Colon (tissue), 2 donors: ENCODE results near the gene ETS1.

ENCODE experiments used
- FAIRE-seq: peaks from 2 replicates; lab custom pipeline; 2012; peaks lifted over from hg19 to GRCh38; lab: Jason Lieb, UNC
- donor health status: control.
- donor health status: control.

ETS1 gene

DNA sequence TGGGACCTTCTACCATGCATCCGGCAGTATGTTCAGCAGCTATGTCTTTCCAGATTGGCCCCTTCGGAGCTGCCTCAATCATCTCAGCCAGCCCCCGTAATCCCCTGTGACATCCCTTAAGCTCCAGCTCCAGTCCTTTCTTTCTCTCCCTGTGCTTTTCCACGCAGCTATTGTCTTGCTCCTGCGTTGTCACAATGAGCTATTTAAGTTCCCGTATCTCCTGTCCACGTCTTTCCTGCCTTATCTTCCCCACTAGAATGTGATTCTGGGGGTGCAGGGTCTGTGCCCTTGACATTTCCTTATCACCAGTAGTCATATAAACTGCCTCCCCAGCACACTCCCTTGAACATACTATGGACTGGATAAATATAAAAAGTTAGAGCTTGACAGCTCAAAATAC lies 5.1 kb upstream of the ETS1 start:
- no peak for FAIRE-seq

GRCh38 chr11:128590587-128590986 lies 3.2 kb upstream of the ETS1 start:
- no peak for FAIRE-seq

DNA sequence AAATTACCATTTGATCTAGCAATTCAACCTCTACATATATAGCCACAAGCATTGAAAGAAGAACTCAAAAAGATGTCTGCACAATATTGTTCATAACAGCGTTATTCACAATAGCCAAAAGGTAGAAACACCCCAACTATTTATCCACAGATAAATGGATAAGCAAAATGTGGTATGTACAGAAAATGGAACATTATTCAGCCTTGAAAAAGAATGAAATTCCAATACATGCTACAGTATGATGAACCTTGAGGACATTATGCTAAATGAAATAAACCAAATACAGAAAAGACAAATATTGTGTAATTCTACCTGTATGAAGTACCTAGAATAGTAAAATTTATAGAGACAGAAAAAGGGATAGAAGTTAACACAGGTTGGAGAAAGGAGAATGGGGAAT lies 2.6 kb upstream of the ETS1 start:
- FAIRE-seq, result no peak

- FAIRE-seq, result no peak
Observed at GRCh38 chr11:128588093-128588492, 735 bp upstream of the ETS1 start.

- FAIRE-seq, result no peak
Observed at GRCh38 chr11:128586689-128587088, 669 bp downstream of the ETS1 start.

DNA sequence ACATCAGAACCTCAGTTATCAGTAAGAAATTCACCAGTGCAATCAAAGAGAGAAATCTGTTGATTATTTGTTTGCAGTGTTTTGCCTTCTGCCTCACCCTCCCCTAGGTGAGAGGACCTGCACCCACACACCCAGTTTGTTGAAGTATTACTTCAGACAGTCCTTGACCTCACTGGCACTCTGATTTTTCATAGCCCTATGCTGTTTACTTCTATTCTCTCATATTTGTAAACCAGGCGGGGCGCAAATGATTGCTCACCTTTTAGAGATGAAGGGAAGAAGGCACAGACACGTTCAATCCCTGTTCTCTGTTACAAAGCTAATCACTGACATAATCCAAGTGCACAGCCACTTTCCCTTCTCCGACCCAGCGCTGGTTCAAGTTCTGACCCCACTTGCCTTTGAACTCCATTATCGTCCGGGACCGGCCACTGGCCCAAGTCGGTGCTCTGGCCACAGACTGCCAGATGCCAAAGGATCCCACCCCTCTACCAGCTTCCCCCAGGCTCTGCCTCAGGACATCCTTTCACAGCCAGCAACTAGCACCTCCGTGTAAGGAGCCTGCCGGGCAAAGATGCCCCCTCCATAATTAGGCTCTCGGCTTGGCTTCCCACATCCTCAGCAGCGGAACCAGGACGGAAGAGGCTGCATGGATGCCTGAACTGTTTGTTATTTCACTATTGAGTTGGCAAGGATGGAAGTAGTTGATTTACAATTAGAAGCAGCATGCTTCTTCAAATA lies 1.7 kb downstream of the ETS1 start:
- FAIRE-seq, result no peak

DNA sequence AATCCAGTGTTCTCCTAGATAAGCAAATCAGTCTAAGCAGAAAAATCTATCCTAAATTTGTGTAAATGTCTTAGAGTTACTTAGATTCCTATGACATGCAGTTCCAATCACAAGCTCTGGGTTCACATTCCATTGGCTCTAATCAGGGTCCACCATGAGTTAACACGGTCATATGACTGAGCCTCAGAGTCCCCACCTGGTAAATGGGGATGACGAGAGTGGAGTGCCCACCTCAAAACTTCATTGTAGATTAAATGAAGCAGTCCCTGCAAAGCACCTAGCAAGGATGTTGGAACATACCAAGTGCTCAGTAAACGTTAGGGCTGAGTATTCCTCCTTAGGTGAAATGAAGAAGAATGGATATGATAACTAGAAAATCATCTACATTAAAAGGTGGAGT lies 3.1 kb downstream of the ETS1 start:
- no peak for FAIRE-seq

- FAIRE-seq, result no peak
Observed at GRCh38 chr11:128582496-128583366, 4.6 kb downstream of the ETS1 start.

DNA sequence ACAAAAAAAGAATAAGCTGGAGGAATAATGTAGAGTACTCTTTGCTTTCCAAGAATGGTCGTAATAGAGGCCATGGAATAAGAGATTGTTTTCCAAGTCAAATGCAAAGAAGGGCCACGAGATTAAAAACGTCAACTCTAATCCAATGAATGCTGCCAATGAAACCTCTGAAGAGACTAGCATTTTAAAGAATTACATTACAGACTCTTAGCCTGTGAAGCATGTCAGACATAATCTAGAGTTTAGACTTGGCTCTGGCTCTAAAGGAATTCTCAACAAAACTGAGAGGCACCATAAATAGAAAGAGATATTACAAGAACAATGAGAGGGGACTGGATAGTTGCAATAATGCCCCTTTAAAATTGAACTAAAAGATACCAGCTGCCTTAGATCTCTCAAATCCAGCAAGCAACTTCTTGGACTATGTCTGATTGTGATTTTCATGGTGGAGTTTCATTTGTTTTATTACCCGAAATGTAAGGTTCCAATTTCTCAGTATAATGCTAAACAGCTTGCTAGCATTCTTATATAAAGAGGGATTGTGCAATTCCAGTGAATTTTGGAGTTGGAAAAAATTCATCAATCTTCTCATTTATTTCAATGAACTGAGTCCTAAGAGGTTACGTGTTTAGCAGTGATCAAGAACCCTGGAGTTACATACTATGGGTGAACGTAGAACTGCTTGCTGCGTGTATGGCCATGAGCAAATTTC lies 5.6 kb downstream of the ETS1 start:
- FAIRE-seq, result no peak

- FAIRE-seq, result no peak
Observed at GRCh38 chr11:128580612-128581011, 6.7 kb downstream of the ETS1 start.

DNA sequence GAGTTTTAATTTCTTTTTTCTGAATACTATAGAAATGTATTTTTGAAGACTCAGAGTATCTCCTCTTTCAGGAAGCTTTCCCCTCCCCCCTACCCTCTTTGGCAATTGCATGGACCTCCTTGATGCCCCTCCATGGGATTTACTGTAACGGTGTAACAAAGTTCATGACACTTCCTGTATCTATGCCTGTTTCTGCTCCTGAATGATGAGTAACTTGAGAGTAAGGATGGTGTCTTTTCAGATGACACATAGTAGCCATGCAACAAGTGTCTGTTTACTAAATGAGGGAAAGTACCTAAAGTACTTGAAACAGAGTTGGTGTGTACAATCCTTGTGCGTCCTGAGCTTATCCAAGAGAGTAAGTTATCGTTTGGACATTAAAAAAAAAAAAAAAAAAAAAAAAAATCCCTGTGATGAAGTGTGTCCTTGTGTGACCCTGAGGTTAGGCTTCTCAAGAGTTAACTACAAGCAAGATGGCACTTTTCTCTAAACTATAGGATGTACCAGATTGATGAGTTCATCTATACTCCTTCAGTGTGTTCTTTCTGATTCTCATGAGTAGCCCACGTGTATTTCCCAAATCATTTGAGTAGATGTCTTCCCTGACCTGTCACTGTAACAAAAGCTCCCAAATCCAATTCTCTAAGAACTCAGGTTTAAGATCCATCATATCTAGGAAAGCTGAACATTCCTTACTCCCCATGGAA lies 7.4 kb downstream of the ETS1 start:
- no peak for FAIRE-seq

GRCh38 chr11:128576555-128576954 lies 10.8 kb downstream of the ETS1 start:
- FAIRE-seq, result no peak

DNA sequence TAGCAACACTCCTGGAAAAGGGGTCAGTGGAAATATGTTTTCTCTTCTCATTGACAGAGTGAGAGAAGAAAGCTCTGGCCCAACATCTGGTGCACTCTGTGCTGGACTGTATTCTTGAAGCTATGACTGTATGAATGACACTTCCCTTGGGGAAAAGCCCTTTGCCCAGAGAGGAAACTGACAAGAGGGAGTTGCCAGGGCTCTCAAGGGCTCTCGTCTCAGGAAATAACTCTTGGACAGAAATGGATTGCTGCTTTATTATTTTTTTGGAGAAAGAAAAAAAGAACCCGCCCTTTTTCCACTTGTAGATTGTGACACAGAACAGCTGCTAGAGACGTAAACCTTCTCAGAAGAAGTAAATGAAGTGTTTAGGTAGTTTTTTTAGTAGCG lies 11.4 kb downstream of the ETS1 start:
- no peak for FAIRE-seq

- no peak for FAIRE-seq
Observed at GRCh38 chr11:128575174-128575960, 12.0 kb downstream of the ETS1 start.

GRCh38 chr11:128574576-128575011 lies 12.8 kb downstream of the ETS1 start:
- FAIRE-seq, result no peak

DNA sequence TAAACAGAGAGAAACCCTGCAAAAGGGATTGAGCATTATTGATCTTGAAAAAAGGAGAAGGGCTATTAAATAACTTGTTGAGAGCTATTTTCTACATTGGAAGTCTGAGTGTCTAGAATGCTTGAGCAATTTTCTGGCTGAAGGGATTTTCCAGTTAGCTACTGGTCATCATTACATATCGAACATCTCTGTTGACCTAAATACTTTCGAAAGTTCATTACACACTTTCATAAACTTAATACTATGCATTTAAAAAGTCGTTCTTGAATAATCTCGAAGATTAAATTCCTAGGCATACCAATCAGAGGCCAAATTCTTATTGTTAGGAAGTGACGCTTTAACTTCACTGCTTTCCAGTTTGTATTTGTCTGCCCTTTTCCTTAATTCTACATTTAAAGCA lies 13.7 kb downstream of the ETS1 start:
- FAIRE-seq, result no peak

DNA sequence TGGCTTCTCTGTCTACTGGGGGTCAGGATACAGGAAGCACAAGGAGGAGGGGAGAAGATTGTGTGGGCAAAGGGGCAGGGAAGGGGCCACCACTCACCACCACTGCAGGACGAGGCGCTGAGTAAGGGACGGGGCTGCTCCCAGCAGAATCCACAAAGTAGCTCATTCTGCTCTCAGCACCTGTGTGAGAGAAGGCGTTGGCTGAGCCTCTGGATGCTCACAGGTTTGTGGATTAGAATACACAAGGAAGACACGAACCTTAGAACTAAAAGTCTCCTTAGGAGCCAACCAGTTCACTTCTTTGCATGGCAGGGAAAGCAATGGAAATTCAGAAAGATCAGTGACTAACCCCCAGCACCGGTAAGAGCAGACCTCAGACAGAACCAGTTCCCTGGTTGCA lies 14.4 kb downstream of the ETS1 start:
- FAIRE-seq, result no peak

DNA sequence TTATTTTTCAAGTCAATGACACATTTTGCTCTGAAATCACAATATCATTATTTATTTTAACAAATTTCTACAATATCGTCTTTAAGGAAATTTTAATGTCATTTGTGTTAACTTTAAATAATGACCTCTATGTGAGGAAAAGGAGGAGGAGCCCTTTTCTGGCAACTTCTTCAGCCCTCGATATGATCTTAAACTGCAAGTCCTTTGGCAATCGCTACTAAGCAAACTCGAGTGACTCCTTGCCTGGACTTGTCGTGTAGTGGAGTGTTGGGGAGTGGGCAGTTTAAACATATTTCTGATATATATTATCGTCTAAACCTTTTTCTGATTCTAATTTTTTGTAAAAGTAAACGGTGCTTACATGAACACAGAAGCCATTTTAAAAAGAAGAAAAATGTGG lies 16.7 kb downstream of the ETS1 start:
- no peak for FAIRE-seq

DNA sequence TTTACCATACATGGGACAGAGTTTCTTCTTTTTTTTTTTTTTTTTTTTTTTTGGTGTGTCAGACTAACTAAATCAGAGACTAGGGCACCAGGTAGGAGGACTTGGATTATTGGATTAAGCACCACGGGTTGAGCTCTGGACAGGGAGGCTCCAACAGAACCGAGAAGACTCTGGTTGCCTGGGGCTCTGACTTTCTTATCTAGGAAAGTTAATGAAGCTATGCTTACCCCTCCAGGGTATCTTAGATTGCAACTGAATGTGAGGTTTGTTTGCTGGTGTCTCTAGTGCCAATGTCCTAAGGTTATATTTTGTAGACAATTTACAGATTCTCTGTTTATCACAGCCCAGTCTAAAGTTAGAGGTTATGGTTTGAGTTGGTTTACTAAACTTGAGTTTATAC lies 18.1 kb downstream of the ETS1 start:
- no peak for FAIRE-seq

GRCh38 chr11:128568166-128568778 lies 19.1 kb downstream of the ETS1 start:
- no peak for FAIRE-seq

DNA sequence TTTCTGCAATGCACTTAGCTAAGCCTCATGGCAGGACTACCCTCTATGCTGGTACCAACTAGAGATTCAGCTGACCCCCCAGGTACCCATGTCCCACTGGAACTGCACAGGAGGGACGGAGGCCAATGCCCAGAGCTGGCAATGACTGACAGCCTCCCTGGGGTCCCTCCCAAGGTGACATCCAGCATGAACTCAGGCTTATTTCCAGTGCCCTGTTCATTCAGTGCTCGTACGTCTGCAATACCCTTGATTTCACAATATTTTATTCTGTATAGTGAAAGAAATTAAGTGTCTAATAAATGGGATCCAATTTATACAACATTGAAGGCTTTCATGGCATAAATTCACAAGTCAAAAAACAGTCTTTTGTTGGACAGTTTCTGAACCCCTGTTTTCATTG lies 20.2 kb downstream of the ETS1 start:
- no peak for FAIRE-seq
